ENCODE measurements around the gene CPAMD8.

CPAMD8 gene

DNA sequence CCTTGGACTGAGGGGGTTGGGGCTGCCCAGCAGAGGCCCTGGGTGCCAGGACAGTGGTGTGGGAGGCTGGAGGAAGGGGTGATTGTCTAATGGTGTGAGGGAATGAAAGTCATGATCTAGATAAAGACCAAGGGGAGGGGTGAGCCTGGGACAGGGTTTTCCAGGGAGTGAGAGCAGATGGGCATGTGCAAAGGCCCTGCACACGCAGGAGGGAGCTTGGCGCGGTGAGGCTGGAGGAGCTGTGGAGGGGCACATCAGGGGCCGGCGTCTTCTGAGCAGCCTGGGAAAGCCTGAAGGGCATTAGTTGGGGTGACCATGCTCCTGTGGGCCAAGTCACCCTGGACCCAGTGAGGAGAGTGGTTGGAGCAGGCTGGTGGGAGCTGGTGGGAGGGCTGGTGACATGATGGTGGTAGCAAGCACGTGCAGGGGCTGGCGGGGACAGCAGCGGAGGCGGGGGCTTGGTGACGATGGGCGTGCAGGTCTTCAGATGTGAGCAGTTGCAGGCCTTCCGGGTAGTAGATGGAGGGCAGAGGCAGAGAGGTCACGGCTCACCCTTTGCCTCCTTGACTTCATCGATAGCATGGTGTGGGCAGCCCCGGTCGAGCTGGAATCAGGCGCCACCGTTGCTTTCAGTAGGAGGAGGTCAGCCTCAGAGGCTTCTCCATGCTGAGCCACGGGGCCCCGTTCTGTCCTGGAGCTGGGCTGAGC lies 158.0 kb downstream of the CPAMD8 start:
- no peak for DNase-seq

GRCh38 chr19:16867211-16867610 lies 159.4 kb downstream of the CPAMD8 start:
- DNase-seq = no peak

DNA sequence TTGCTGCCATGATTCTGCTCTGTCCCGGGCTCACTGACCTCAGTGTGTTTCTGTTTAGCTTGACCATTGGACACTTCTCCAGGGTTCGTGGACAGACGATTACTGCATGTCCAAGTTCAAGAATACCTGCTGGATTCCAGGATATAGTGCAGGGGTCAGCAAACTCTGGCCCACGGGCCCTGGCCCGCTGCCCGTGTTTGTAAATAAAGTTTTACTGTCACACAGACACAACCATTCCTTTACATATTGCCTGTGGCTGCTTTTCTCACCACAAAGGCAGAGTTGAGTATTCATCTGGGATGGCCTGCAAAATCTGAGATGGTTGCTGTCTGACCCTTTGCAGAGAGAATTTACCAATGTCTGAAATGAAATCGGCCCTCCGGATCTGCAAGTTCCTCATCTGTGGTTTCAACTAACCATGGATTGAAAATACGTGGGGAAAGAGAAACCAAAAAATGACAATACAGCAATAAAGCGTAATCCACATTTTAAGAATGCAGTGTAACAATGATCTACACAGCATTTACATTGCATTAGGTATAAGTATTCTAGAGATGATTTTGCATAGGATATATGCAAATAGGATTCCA lies 163.7 kb downstream of the CPAMD8 start:
- DNase-seq = no peak

GRCh38 chr19:16861834-16862233 lies 164.8 kb downstream of the CPAMD8 start:
- no peak for DNase-seq

GRCh38 chr19:16861011-16861410 lies 165.6 kb downstream of the CPAMD8 start:
- no peak for DNase-seq

DNA sequence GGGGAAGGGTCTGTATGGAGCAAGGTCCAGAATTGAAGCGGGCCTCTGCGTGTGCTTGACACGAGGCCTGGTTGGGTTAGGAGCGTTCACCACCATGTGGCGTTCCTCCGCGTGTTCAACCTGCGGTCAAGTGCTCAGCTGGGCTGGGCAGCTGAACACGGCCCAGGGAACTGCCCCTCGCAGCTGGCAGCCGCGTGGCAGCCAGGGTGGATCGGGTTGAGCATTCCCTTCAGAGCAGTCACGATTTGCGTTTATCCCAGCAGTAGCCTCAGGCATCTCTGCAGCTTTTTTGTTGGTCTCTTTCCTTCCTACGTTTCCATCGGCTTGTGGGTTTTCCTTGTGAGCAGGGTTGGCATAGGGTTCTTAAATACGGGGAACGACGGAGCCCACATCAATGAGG lies 166.5 kb downstream of the CPAMD8 start:
- DNase-seq = no peak

- no peak for DNase-seq
Observed at GRCh38 chr19:16859626-16860025, 167.0 kb downstream of the CPAMD8 start.

- no peak for DNase-seq
Observed at GRCh38 chr19:16856091-16856490, 170.5 kb downstream of the CPAMD8 start.

- DNase-seq = no peak
Observed at GRCh38 chr19:16853066-16853465, 173.5 kb downstream of the CPAMD8 start.

DNA sequence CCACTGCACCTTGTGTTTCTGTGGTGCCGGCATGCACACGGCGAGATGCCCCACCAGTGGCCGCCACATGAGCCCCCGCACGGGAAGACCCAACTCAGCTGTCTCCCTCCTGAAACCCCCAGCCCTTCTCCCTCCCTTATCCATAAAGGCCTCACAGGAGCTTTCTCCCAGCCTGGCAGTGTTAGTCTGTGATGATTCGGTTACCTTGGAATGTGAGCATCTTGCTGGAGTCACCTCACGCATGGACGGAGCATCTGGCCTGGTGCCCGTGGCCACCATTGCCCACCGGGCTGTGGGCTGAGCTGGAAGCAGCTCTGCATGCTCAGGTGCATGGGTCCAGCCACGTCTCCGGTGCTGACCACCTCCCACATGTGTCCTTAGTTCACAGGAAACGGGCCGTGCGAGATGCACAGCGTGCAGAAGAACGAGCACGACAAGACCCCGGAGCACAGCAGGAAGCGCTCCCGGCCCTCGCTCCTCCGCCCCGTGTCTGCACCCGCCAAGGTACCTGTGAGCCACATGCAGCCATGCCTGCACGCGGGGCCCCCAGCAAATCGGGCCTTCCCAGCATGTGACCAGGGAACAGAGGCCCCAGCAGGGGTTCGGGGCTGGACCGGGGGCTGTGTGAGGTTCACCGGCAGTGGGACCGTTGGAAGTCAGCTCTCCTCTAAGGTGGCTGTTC lies 175.4 kb downstream of the CPAMD8 start:
- no peak for DNase-seq

DNA sequence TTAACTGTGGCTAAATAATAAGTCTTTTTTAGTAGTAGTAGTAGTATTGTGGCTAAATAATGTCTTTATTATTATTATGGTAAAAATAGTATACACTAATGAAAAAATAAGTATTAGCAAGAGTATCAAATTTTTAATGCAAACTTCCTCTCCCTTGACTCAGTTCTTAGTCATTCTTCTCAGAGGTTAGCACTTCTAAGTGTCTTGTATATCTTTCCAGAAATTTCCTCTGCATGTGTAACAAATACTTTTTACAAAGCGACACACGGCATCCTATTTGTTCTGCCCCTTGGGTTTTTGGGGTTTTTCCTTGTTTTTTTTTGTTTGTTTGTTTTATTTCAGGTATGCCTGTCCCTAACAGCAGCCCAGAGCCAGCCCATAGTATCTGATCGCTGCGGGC lies 176.5 kb downstream of the CPAMD8 start:
- DNase-seq = no peak

- no peak for DNase-seq
Observed at GRCh38 chr19:16849168-16849567, 177.4 kb downstream of the CPAMD8 start.

DNA sequence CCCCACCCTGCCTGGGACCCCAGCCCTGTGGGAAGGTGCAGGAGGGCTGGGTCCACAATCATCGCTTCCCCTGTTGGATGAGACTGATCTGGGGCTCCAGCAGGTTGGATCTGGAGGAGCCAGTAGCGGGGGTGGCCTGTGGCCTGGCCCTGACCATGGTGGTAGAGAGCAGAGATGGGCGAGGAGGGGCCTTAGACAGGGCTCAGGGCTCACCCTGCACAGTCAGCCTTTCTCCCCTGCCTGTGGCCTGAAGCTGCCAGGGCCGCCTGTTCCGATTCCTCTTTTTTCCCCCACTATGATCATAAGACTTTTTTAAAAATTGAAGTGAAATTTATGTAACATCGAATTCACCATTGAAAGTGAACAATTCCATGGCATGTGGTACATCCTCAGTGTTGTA lies 179.2 kb downstream of the CPAMD8 start:
- no peak for DNase-seq

DNA sequence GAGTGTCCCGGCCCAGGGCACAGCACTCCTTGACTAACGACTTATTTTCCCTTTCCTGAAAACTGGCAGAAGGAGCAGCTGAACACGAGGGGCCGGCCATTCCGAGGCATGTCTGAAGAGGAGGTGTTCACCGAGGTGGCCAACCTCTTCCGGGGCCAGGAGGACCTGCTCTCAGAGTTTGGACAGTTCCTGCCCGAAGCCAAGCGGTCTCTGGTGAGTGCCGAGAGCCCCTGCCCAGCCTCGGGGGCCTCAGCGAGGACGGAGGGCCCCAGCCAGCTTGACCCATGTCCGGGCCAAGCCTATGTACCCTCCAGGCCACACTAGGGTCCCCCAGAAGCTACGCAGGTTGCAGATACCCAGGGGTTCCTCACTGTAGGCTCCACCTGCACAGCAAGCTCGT lies 179.7 kb downstream of the CPAMD8 start:
- no peak for DNase-seq

Data from CD4-positive, alpha-beta T cell treated with Interleukin-1 beta for 1 hour (primary cell).